ENCODE measurements around the gene CNIH4. TPM values are rescaled to one million over a fixed set of nuclear protein-coding genes. Genes with fewer than 3 reads are reported as not detected.

The CNIH4 gene
- total and polyA plus RNA-seq, 2 of the 4 experiments (the other 2 are of a cell fraction) = 29.7 to 73.1 TPM

GRCh38 chr1:224427346-224427745 is 70.7 kb downstream of the CNIH4 start:
- Histone ChIP-seq H2AFZ (replicated peaks; ENCODE audit: low read length, poor library complexity) (no peak overlapping the region), H3K4me3 (ENCODE audit: insufficient read depth, low read depth, low read length) (no peak overlapping the region), H3K18ac (ENCODE audit: low read depth, low read length) (no peak overlapping the region), H3K27me3 (ENCODE audit: control insufficient read depth, insufficient read depth, low read length) (no peaks in the 10 kb centered on the region), H2BK5ac (ENCODE audit: low read depth, low read length, poor library complexity, severe bottlenecking) (peak overlapping the region; percentile 55), H3K23ac (ENCODE audit: low read depth, low read length) (no peak overlapping the region), H3K56ac (ENCODE audit: extremely low read depth, insufficient read depth, low read length) (no peak overlapping the region), H4K20me1 (ENCODE audit: insufficient read depth, low read length) (peaks cover 46% of the 10 kb centered on the region), H3K79me1 (ENCODE audit: low read depth in 1 of 2, low read length in 2 of 2) (peaks cover 19 to 37% of the 10 kb centered on the region in 2 experiments), H3K4ac (ENCODE audit: low read depth, low read length) (no peak overlapping the region), H2AK5ac (ENCODE audit: low read depth, low read length) (no peak overlapping the region), H3K4me1 (ENCODE audit: control insufficient read depth, insufficient read depth, low read length) (peaks cover 5% of the 10 kb centered on the region), H4K5ac (ENCODE audit: low read depth, low read length) (no peak overlapping the region), H2BK15ac (ENCODE audit: low read depth, low read length) (no peak overlapping the region), H3K9me1 (ENCODE audit: insufficient read depth, low read length) (0 out of 2 replicates have a peak, but pooled peaks cover 3% of the 10 kb centered on the region), H3K27ac (ENCODE audit: insufficient read depth, low read length) (no peak overlapping the region; the same call in 1 of the 2 replicates), H2BK120ac (ENCODE audit: low read depth, low read length) (no peak overlapping the region), H2AK9ac (replicated peaks; ENCODE audit: low read depth, low read length, poor library complexity) (no peak overlapping the region), H3K9me3 (ENCODE audit: control insufficient read depth, insufficient read depth, low read length) (no peaks in the 10 kb centered on the region), H2BK20ac (ENCODE audit: low read depth, low read length) (no peak overlapping the region), H3K9ac (ENCODE audit: low read depth, low read length) (no peak overlapping the region), H3K14ac (replicated peaks; ENCODE audit: low read depth, low read length) (no peak overlapping the region), H3K36me3 (ENCODE audit: control insufficient read depth, insufficient read depth, low read length) (peaks cover 22% of the 10 kb centered on the region), H3K4me2 (ENCODE audit: low read depth, low read length) (no peak overlapping the region; the same call in 1 of the 2 replicates), H4K91ac (ENCODE audit: insufficient read depth, low read depth, low read length) (no peak overlapping the region), H4K8ac (ENCODE audit: low read depth in 2 of 2, low read length in 2 of 2) (no peak overlapping the region)
- CTCF ChIA-PET = no interaction called here
- BruUV-seq (replicated peaks) = no TSS peak
- ATAC-seq (ENCODE audit: low read depth) (peak; percentile 77), DNase-seq (peak; percentile 88)
- no CpG with 5 or more reads among the region's 1 CpG for WGBS, 2 experiments (ENCODE audit: extremely low coverage in 2 of 2, insufficient read length in 1 of 2)
- dilution Hi-C loops (cut with HindIII; ENCODE audit: low sequenced_read_pairs, unreplicated experiment) = no loop called here
- POLR2A ChIA-PET (ENCODE audit: unreplicated experiment) = no interaction called here
- in situ Hi-C loops (cut with MboI; ENCODE audit: low sequenced_read_pairs) = no loop called here
- no peak for TF ChIP-seq SMC3 (IDR thresholded peaks at IDR 0.05; ENCODE audit: low read depth, low read length)
- no peak for TF ChIP-seq CHD1 (IDR thresholded peaks at IDR 0.05; ENCODE audit: low read depth, low read length)
- no peak for TF ChIP-seq USF2 (IDR thresholded peaks at IDR 0.05; ENCODE audit: low read depth, low read length)
- no peak for TF ChIP-seq ELK1 (IDR thresholded peaks at IDR 0.05; ENCODE audit: borderline replicate concordance, low read depth, low read length)
- TF ChIP-seq RCOR1 (IDR thresholded peaks at IDR 0.05; ENCODE audit: insufficient replicate concordance, low read length) = no peak
- TF ChIP-seq MXI1 (IDR thresholded peaks at IDR 0.05; ENCODE audit: borderline replicate concordance, low read depth, low read length) = 0 out of 2 replicates have a peak, but pooled peaks have one; percentile 34
- TF ChIP-seq CEBPB (IDR thresholded peaks at IDR 0.05; ENCODE audit: low read depth, low read length) = no peak
- TF ChIP-seq RAD21 (IDR thresholded peaks at IDR 0.05; ENCODE audit: low read length) = no peak
- peak; percentile 76 for TF ChIP-seq FOS (IDR thresholded peaks at IDR 0.05; ENCODE audit: low read depth, low read length)
- no peak for TF ChIP-seq MAZ (IDR thresholded peaks at IDR 0.05; ENCODE audit: borderline replicate concordance, low read depth, low read length)
- intact Hi-C loops (cut with micrococcal nuclease) = loop anchor here (5.0 kb wide), 1 partner anchor 35 kb away; no protein-coding TSS in a partner anchor
